HEK293T (cell line): ENCODE data around the gene AP2A1.

Experiments used
- CTCF ChIA-PET: fragments of 350-600 bp; formaldehyde crosslinking; extraction: SDS; loops from one replicate; lab custom pipeline; 2021; ENCODE audit warnings: antibody characterized with exemption, inconsistent platforms; lab: Yijun Ruan, JAX
- POLR2A ChIA-PET: fragments of 350-600 bp; formaldehyde crosslinking; extraction: SDS; loops from one replicate; lab custom pipeline; 2020; ENCODE audit warnings: antibody characterized with exemption, inconsistent platforms; lab: Yijun Ruan, JAX
- DNase-seq: peaks from one replicate; pipeline ENCODE4 v3.0.0; 2012; ENCODE audit warnings: mixed read lengths; ENCODE audit errors: extremely low spot score
- ARNT ChIP-seq: fragments of 450-650 bp; IDR thresholded peaks from 2 replicates; pipeline ENCODE4 v1.6.1; 2017; ENCODE audit warnings: mild to moderate bottlenecking
- BHLHE40 ChIP-seq: fragments of 450-650 bp; IDR thresholded peaks from 2 replicates; pipeline ENCODE4 v1.6.1; 2016; ENCODE audit warnings: mild to moderate bottlenecking, moderate library complexity, borderline replicate concordance
- CTBP1 ChIP-seq: fragments of 450-650 bp; IDR thresholded peaks from 2 replicates; pipeline ENCODE4 v1.6.1; 2016; ENCODE audit warnings: borderline replicate concordance
- ELF4 ChIP-seq: fragments of 450-650 bp; IDR thresholded peaks from 2 replicates; pipeline ENCODE4 v1.6.1; 2017; ENCODE audit warnings: antibody characterized with exemption
- FOXA1 ChIP-seq: fragments of 450-650 bp; IDR thresholded peaks from 2 replicates; pipeline ENCODE4 v1.6.1; 2016; ENCODE audit warnings: mild to moderate bottlenecking
- FOXK2 ChIP-seq: fragments of 450-650 bp; IDR thresholded peaks from 2 replicates; pipeline ENCODE4 v1.6.1; 2016; ENCODE audit warnings: mild to moderate bottlenecking
- FOXM1 ChIP-seq: fragments of 450-650 bp; IDR thresholded peaks from 2 replicates; pipeline ENCODE4 v1.6.1; 2017; ENCODE audit warnings: mild to moderate bottlenecking, borderline replicate concordance
- HDGF ChIP-seq: fragments of 450-650 bp; IDR thresholded peaks from 2 replicates; pipeline ENCODE4 v1.6.1; 2017; ENCODE audit warnings: antibody characterized with exemption, borderline replicate concordance
- L3MBTL2 ChIP-seq: fragments of 450-650 bp; conservative IDR thresholded peaks from 2 replicates; pipeline ENCODE4 v1.6.1; 2016; ENCODE audit warnings: mild to moderate bottlenecking
- LEF1 ChIP-seq: fragments of 450-650 bp; IDR thresholded peaks from 2 replicates; pipeline ENCODE4 v1.6.1; 2017; ENCODE audit warnings: mild to moderate bottlenecking, borderline replicate concordance
- NFRKB ChIP-seq: fragments of 450-650 bp; IDR thresholded peaks from 2 replicates; pipeline ENCODE4 v1.6.1; 2016; ENCODE audit warnings: mild to moderate bottlenecking, moderate library complexity
- SP1 ChIP-seq: fragments of 450-650 bp; IDR thresholded peaks from 2 replicates; pipeline ENCODE4 v1.6.1; 2017
- SUZ12 ChIP-seq: fragments of 450-650 bp; IDR thresholded peaks from 2 replicates; pipeline ENCODE4 v1.6.1; 2016; ENCODE audit warnings: mild to moderate bottlenecking
- TARDBP ChIP-seq: fragments of 450-650 bp; IDR thresholded peaks from 2 replicates; pipeline ENCODE4 v1.6.1; 2016
- ZNF384 ChIP-seq: fragments of 450-650 bp; IDR thresholded peaks from 2 replicates; pipeline ENCODE4 v1.6.1; 2016
- TF ChIP-seq, protein P1 (sequence below): fragments of 450-650 bp; IDR thresholded peaks from 2 replicates; pipeline ENCODE4 v1.6.1; 2016

The AP2A1 gene

DNA sequence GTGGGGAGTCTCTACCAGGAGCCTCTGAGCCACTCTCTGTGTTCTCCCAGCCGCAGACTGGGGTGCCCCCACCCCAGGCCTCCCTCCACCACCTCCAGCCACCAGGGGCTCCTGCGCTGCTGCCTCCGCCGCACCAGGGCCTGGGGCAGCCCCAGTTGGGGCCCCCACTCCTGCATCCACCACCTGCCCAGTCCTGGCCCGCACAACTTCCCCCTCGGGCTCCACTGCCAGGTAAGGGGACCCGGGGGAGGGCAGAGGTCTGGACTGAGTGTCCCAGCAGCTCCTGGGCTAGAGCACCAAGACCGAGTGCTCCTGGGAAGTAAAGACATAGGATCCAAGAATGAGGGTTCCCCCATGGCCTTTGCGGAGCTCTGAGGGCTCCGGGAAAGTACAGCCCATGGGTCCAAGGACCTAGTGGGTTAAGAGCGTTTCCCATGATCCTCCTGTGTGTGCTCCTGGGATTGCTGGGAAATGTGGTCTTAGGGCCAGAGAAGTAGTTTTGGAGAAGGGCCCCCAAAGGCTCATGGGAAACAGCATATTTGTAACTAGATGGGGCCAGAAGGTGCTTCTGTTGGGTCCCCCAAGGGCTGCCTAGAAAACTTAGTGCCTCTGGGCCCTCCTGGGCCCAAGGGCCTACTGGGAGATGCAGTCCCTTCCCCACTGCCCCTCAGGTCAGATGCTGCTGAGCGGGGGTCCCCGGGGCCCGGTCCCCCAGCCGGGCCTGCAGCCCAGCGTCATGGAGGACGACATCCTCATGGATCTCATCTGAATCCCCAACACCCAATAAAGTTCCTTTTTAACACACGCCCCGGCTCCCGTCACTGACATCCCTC lies 69.6 kb downstream of the AP2A1 start:
- POLR2A ChIA-PET = interaction anchor here (0.7 to 1.6 kb wide), 2 partner anchors 8 to 11 kb away, joined by 3 read pairs; no protein-coding TSS in a partner anchor
- TF ChIP-seq ZNF384 (no peak), FOXM1 (no peak), ARNT (no peak), L3MBTL2 (no peak), SP1 (no peak), TARDBP (no peak), FOXA1 (no peak), ELF4 (no peak), HDGF (no peak), BHLHE40 (no peak), LEF1 (no peak), CTBP1 (no peak), SUZ12 (no peak), NFRKB (no peak)
- no peak for DNase-seq
- CTCF ChIA-PET = no interaction called here

DNA sequence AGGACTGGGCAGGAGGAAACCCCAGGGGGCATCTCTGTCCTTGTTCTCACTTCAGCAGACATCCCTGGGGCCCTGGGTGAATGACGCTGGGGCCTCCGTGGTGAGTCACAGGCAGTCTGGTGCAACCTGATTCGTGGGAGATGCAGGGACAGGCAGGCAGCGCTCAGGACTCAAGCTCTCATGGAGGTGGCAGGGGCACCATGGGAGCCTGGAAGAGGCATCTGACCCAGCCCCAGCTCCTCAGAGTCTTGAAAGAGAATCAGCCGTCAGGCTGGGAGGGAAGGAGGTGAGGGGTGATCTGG lies 70.2 kb downstream of the AP2A1 start:
- POLR2A ChIA-PET = interaction anchor here (0.7 kb wide), 1 partner anchor 11 kb away, joined by 3 read pairs; no protein-coding TSS in a partner anchor
- CTCF ChIA-PET = no interaction called here
- DNase-seq = no peak
- TF ChIP-seq FOXK2 = no peak
- TF ChIP-seq CTBP1 = no peak
- no peak for TF ChIP-seq FOXA1
- TF ChIP-seq BHLHE40 = no peak
- no peak for TF ChIP-seq HDGF
- TF ChIP-seq FOXM1 = no peak

DNA sequence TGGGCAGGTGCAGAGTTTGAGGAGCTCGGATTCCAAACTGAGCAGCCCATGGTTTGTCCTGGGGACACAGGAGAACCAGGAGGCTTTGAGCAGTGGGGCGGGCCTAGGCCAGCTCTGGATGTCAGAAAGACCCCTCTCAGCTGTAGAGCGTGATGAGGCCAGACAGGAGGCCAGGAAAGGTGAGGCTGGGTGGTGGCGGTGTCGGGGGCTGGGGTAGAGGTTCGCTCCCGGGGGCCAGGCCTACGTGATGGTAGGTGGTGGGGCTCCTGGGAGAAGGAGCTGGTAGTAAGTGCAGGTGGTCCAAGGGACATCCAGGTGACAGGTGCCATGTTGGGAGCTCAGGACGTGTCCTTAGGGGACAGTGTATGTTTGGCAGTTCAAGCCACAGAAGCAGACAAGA lies 70.6 kb downstream of the AP2A1 start:
- DNase-seq = no peak
- ChIA-PET POLR2A (interaction anchor here (0.7 kb wide), 1 partner anchor 12 kb away, joined by 3 read pairs; no protein-coding TSS in a partner anchor), CTCF (no interaction called here)
- TF ChIP-seq HDGF (no peak), ARNT (no peak), FOXA1 (no peak), CTBP1 (no peak)

DNA sequence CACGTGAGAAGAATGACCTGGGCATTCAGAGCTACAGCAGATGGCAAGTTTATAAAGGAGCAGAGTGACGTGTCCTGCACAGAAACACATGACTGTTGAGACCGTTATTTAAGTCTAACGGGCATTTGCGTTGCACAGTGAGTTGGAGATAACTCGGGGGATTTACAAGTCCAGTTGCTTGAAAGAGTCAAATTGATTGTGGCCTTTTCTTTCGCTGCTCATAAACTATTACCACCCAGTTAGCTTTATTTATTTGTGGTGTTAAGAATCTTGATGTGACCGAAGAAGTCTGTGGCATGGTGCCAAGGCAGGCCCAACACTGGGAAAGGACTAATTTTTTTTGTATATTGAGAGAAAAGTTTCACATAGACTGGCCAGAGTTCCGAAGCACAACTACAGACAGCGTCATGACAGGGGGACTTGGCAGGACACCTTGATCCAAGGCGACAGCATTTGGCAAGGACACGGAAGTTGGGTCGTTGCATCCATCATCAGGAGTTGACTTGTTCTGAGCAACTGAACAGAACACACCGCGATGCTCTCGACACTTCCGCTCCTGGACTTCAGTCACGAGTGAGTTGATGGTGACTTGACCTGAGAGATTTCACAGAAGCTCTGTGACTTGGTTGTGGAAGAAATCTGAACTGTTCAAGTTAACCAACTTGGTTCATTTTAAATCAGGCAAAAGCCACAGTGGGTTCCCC lies 72.2 kb downstream of the AP2A1 start:
- DNase-seq = no peak
- ChIA-PET CTCF (no interaction called here), POLR2A (no interaction called here)
- TF ChIP-seq NFRKB (no peak), ZNF384 (no peak), BHLHE40 (no peak), ELF4 (no peak), HDGF (no peak), SUZ12 (no peak)

DNA sequence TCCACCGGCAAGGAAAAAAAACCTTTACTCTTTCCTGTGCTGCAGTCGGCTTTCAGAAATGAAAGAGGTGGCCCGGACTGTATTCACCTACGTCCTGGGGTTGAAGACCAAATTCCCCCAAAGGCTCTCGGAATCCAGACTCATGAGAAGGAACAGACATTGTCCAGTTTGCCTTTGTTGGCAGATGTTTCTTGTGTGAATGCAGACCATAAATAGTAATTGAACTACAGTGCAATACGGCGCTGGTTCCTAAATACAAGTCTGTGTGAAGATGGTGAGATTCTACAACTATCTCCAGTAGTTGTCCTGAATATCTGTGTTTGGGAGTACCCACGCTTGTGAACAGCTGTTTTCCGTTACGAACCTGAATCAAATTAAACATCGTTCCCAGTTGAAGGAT lies 72.9 kb downstream of the AP2A1 start:
- ChIA-PET CTCF (no interaction called here), POLR2A (no interaction called here)
- no peak for DNase-seq
- TF ChIP-seq L3MBTL2 (no peak), HDGF (no peak), LEF1 (no peak), FOXA1 (no peak), FOXK2 (no peak), FOXM1 (no peak), SP1 (no peak), ELF4 (no peak)
- TF ChIP-seq, protein P1, sequence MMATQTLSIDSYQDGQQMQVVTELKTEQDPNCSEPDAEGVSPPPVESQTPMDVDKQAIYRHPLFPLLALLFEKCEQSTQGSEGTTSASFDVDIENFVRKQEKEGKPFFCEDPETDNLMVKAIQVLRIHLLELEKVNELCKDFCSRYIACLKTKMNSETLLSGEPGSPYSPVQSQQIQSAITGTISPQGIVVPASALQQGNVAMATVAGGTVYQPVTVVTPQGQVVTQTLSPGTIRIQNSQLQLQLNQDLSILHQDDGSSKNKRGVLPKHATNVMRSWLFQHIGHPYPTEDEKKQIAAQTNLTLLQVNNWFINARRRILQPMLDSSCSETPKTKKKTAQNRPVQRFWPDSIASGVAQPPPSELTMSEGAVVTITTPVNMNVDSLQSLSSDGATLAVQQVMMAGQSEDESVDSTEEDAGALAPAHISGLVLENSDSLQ = no peak

DNA sequence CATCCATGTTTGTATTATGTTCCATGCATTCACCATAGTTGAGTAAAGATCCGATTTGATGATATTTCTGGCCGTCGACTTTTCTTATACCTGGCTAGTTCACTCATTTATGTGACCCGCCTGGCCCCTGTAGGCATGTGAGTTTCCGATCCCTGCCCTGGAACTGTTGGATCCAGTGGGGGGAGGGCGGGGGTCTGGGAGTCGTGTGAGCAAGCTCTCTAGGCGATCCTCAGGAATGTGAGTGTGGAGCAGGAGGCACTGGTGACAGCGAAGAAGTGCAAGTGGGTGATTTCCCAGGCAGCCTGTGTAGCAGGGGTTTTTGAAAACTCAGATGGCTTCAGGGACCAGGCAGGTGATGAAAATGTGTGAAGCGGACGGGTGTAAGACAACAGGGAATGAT lies 73.5 kb downstream of the AP2A1 start:
- DNase-seq = no peak
- CTCF ChIA-PET = no interaction called here
- TF ChIP-seq ELF4 (no peak), ZNF384 (no peak), NFRKB (no peak), HDGF (no peak), BHLHE40 (no peak), ARNT (no peak), FOXA1 (no peak), SP1 (no peak), LEF1 (no peak), L3MBTL2 (no peak), TARDBP (no peak), SUZ12 (no peak), FOXM1 (no peak), FOXK2 (no peak), CTBP1 (no peak)
- TF ChIP-seq, protein P1 = no peak
- POLR2A ChIA-PET = no interaction called here

DNA sequence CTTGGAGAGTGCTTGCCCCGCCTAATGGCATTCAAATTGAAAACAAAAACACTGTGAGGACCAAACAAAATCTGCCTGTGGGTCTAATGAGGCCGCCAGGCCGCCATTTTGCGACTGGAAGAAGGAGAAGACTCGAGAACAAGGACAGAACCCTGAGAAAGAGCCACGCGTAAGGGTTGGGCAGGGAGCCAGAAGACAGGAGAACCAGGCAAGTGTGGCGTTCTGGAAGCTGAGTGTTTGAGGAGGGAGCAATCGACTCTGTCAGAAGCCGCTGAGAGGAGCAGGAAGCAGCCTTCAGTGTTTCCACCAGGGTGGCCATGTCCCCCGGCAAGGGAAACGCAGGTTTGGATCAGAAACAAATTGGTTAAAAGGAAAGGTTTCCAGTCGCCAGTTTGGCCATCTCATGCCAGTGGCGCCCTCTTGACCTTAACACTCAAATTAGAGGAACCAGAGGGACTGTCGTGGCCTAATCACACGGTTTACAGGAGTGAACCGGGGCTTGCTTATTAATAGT lies 74.0 kb downstream of the AP2A1 start:
- TF ChIP-seq FOXA1 (no peak), CTBP1 (no peak), ZNF384 (no peak)
- CTCF ChIA-PET = no interaction called here
- no peak for DNase-seq
- POLR2A ChIA-PET = no interaction called here
